Measurements from ENCODE around the gene POU2F1.

POU2F1 gene

DNA sequence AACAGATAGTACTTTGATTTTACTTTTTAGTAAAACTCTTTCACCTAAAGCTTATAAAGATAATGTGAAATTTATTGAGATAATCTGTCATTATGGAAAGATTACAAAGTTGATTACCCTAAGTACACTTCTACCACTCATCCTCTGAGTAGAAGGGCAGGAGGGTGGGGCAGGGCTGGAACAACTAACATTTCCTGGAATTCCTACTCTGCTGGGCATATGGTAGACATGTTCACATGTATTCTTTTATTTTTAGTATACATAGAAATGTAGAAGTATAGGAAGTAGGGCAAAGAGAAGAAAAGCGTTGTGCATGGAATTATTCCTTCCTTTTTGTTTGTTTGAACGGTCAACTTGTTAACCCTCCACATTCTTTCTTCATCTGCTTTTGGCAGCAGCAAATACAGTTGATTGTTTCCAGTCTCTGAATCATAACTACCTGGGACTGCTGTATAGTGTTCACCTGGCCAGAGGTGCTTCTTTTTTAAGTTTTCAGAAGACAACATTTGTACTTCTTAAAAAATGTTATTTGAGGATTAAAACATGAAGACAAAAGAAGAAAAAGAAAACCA, 85.1 kb downstream of the POU2F1 start:
- WGBS, 2 donors (ENCODE audit: extremely low coverage in 2 of 2, insufficient read length in 2 of 2, insufficient replicate concordance in 1 of 2) = no CpG with 5 or more reads among the region's 2 CpGs

DNA sequence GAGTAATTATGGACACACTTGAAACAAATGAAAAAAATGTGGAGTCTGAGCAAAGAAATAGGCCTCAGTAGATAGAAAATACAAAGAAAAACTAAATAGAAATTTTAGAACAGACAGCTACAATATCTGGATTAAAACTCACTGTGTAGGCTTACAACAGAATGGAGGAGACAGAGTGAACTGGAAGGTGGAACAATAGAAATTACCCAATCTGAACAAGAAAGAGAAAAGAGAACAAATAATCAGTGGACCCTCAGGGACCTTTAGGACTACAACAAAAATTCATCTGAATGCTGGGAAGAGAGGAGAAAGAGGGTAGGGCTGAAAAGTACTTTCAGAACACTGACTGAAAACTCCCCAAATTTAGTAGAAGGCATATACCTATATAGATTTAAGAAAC, 90.0 kb downstream of the POU2F1 start:
- Histone ChIP-seq H3K9me3 (replicated peaks in 1 of 2; ENCODE audit: control insufficient read depth in 2 of 2, insufficient read depth in 1 of 2, low read depth in 1 of 2, low read length in 2 of 2) (peaks cover 0 to 2% of the 10 kb centered on the region in 2 donors), H2AK5ac (ENCODE audit: low read depth, low read length) (no peak overlapping the region), H2AFZ (ENCODE audit: low read length) (no peak overlapping the region), H3K27me3 (ENCODE audit: control insufficient read depth in 3 of 3, insufficient read depth in 3 of 3, low read depth in 1 of 3, low read length in 3 of 3) (no peaks in the 10 kb centered on the region), H3K79me1 (ENCODE audit: low read depth, low read length) (no peaks in the 10 kb centered on the region), H3K27ac (replicated peaks; ENCODE audit: low read length) (no peak overlapping the region), H3K4ac (ENCODE audit: low read length) (no peak overlapping the region), H3K4me1 (ENCODE audit: control insufficient read depth in 2 of 2, insufficient read depth in 1 of 2, low read depth in 1 of 2, low read length in 2 of 2) (no peaks in the 10 kb centered on the region), H4K91ac (ENCODE audit: low read depth, low read length, poor library complexity) (no peak overlapping the region), H3K14ac (ENCODE audit: low read length) (no peak overlapping the region), H4K8ac (ENCODE audit: low read depth, low read length) (no peak overlapping the region), H3K9ac (ENCODE audit: low read depth, low read length, poor library complexity) (no peak overlapping the region), H2BK5ac (ENCODE audit: low read length) (no peak overlapping the region), H2BK15ac (ENCODE audit: low read length) (no peak overlapping the region), H3K36me3 (replicated peaks in 1 of 2; ENCODE audit: control insufficient read depth in 2 of 2, insufficient read depth in 2 of 2, low read length in 2 of 2) (no peaks in the 10 kb centered on the region), H2BK120ac (ENCODE audit: low read depth, low read length) (no peak overlapping the region), H3K23ac (ENCODE audit: low read depth, low read length, poor library complexity) (no peak overlapping the region), H3K18ac (ENCODE audit: low read length) (no peak overlapping the region), H3K4me2 (ENCODE audit: insufficient read depth, low read length, poor library complexity, severe bottlenecking) (no peak overlapping the region), H3K4me3 (ENCODE audit: low read length in 2 of 2) (no peak overlapping the region), H2BK12ac (ENCODE audit: low read length) (no peak overlapping the region)
- no peak for DNase-seq (ENCODE audit: low spot score)

More for the DNA sequence above, 85.1 kb downstream of the POU2F1 start:
- no peak for DNase-seq (ENCODE audit: low spot score)
- no peak overlapping the region for H3K4me3 ChIP-seq (ENCODE audit: low read length in 2 of 2)
- no peak overlapping the region for H2BK120ac ChIP-seq (ENCODE audit: low read depth, low read length)
- H3K79me1 ChIP-seq (ENCODE audit: low read depth, low read length) = peaks cover 2% of the 10 kb centered on the region
- H3K4ac ChIP-seq (ENCODE audit: low read length) = no peak overlapping the region
- H3K18ac ChIP-seq (ENCODE audit: low read length) = no peak overlapping the region
- no peak overlapping the region for H2BK12ac ChIP-seq (ENCODE audit: low read length)
- H3K9me3 ChIP-seq (replicated peaks in 1 of 2; ENCODE audit: control insufficient read depth in 2 of 2, insufficient read depth in 1 of 2, low read depth in 1 of 2, low read length in 2 of 2) = no peaks in the 10 kb centered on the region
- no peak overlapping the region for H2BK15ac ChIP-seq (ENCODE audit: low read length)
- H3K23ac ChIP-seq (ENCODE audit: low read depth, low read length, poor library complexity) = no peak overlapping the region
- H3K27me3 ChIP-seq (ENCODE audit: control insufficient read depth in 3 of 3, insufficient read depth in 3 of 3, low read depth in 1 of 3, low read length in 3 of 3) = no peaks in the 10 kb centered on the region
- no peak overlapping the region for H4K8ac ChIP-seq (ENCODE audit: low read depth, low read length)
- no peak overlapping the region for H3K14ac ChIP-seq (ENCODE audit: low read length)
- no peak overlapping the region for H4K91ac ChIP-seq (ENCODE audit: low read depth, low read length, poor library complexity)
- H2AK5ac ChIP-seq (ENCODE audit: low read depth, low read length) = no peak overlapping the region
- H3K4me1 ChIP-seq (ENCODE audit: control insufficient read depth in 2 of 2, insufficient read depth in 1 of 2, low read depth in 1 of 2, low read length in 2 of 2) = peaks cover 1 to 5% of the 10 kb centered on the region in 2 donors
- no peak overlapping the region for H3K27ac ChIP-seq (replicated peaks; ENCODE audit: low read length)
- no peak overlapping the region for H2AFZ ChIP-seq (ENCODE audit: low read length)
- no peak overlapping the region for H3K4me2 ChIP-seq (ENCODE audit: insufficient read depth, low read length, poor library complexity, severe bottlenecking)
- H2BK5ac ChIP-seq (ENCODE audit: low read length) = no peak overlapping the region
- H3K9ac ChIP-seq (ENCODE audit: low read depth, low read length, poor library complexity) = no peak overlapping the region
- H3K36me3 ChIP-seq (replicated peaks in 1 of 2; ENCODE audit: control insufficient read depth in 2 of 2, insufficient read depth in 2 of 2, low read length in 2 of 2) = no peaks in the 10 kb centered on the region

DNA sequence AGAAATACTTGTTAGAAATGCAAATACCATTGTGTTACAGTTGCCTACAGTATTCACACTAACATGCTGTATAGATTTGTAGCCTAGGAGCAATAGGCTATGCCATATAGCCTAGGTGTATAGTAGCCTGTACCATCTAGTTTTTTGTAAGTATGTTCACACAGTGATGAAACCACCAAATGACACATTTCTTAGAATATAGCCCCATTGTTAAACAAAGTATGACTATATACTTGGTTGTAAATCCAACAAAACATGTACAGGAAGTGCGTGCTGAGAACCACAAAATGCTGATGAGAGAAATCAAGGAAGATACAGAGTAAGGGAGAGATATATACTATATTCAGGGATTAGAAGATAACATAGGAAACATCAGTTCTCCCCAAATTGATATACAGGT, 92.2 kb downstream of the POU2F1 start:
- Histone ChIP-seq H2BK5ac (ENCODE audit: low read length) (no peak overlapping the region), H3K4me3 (ENCODE audit: low read length in 2 of 2) (no peak overlapping the region), H3K18ac (ENCODE audit: low read length) (no peak overlapping the region), H2BK120ac (ENCODE audit: low read depth, low read length) (no peak overlapping the region), H3K27me3 (ENCODE audit: control insufficient read depth in 3 of 3, insufficient read depth in 3 of 3, low read depth in 1 of 3, low read length in 3 of 3) (no peaks in the 10 kb centered on the region), H3K79me1 (ENCODE audit: low read depth, low read length) (peaks cover 2% of the 10 kb centered on the region), H3K27ac (replicated peaks; ENCODE audit: low read length) (no peak overlapping the region), H3K9ac (ENCODE audit: low read depth, low read length, poor library complexity) (no peak overlapping the region), H4K8ac (ENCODE audit: low read depth, low read length) (no peak overlapping the region), H2AFZ (ENCODE audit: low read length) (no peak overlapping the region), H2AK5ac (ENCODE audit: low read depth, low read length) (no peak overlapping the region), H3K4me1 (ENCODE audit: control insufficient read depth in 2 of 2, insufficient read depth in 1 of 2, low read depth in 1 of 2, low read length in 2 of 2) (no peaks in the 10 kb centered on the region), H3K4ac (ENCODE audit: low read length) (no peak overlapping the region), H3K23ac (ENCODE audit: low read depth, low read length, poor library complexity) (no peak overlapping the region), H3K14ac (ENCODE audit: low read length) (no peak overlapping the region), H3K4me2 (ENCODE audit: insufficient read depth, low read length, poor library complexity, severe bottlenecking) (no peak overlapping the region), H2BK15ac (ENCODE audit: low read length) (no peak overlapping the region), H4K91ac (ENCODE audit: low read depth, low read length, poor library complexity) (no peak overlapping the region), H3K9me3 (replicated peaks in 1 of 2; ENCODE audit: control insufficient read depth in 2 of 2, insufficient read depth in 1 of 2, low read depth in 1 of 2, low read length in 2 of 2) (peaks cover 2 to 10% of the 10 kb centered on the region in 2 donors), H2BK12ac (ENCODE audit: low read length) (no peak overlapping the region), H3K36me3 (replicated peaks in 1 of 2; ENCODE audit: control insufficient read depth in 2 of 2, insufficient read depth in 2 of 2, low read length in 2 of 2) (peaks cover 0 to 6% of the 10 kb centered on the region in 2 donors)
- no peak for DNase-seq (ENCODE audit: low spot score)
- no CpG with 5 or more reads among the region's 1 CpG for WGBS, 2 donors (ENCODE audit: extremely low coverage in 2 of 2, insufficient read length in 2 of 2, insufficient replicate concordance in 1 of 2)

DNA sequence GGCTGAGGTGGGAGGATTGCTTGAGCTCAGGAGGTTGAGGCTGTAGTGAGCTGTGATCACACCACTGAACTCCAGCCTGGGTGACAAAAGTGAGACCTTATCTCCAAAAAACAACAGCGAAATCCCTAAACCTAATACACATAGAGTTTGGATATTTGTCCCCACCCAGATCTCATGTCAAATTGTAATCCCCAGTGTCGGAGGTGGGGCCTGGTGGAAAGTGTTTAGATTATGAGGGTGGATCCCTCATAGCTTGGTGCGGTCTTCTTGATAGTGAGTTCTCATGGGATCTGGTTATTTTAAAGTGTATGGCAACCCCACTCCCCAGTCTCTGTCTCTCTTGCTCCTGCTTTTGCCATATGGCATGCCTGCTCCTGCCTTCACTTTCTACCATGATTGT, 94.0 kb downstream of the POU2F1 start:
- no peak overlapping the region for H3K18ac ChIP-seq (ENCODE audit: low read length)
- H2BK12ac ChIP-seq (ENCODE audit: low read length) = no peak overlapping the region
- no peaks in the 10 kb centered on the region for H3K4me1 ChIP-seq (ENCODE audit: control insufficient read depth in 2 of 2, insufficient read depth in 1 of 2, low read depth in 1 of 2, low read length in 2 of 2)
- no peak overlapping the region for H3K4me2 ChIP-seq (ENCODE audit: insufficient read depth, low read length, poor library complexity, severe bottlenecking)
- no peak overlapping the region for H3K4me3 ChIP-seq (ENCODE audit: low read length in 2 of 2)
- no peak for DNase-seq (ENCODE audit: low spot score)
- peaks cover 2% of the 10 kb centered on the region for H3K79me1 ChIP-seq (ENCODE audit: low read depth, low read length)
- H4K8ac ChIP-seq (ENCODE audit: low read depth, low read length) = no peak overlapping the region
- no CpG with 5 or more reads among the region's 3 CpGs for WGBS, 2 donors (ENCODE audit: extremely low coverage in 2 of 2, insufficient read length in 2 of 2, insufficient replicate concordance in 1 of 2)
- H3K36me3 ChIP-seq (replicated peaks in 1 of 2; ENCODE audit: control insufficient read depth in 2 of 2, insufficient read depth in 2 of 2, low read length in 2 of 2) = peaks cover 0 to 6% of the 10 kb centered on the region in 2 donors
- H2BK15ac ChIP-seq (ENCODE audit: low read length) = no peak overlapping the region
- no peak overlapping the region for H2AK5ac ChIP-seq (ENCODE audit: low read depth, low read length)
- no peak overlapping the region for H3K23ac ChIP-seq (ENCODE audit: low read depth, low read length, poor library complexity)
- H3K9me3 ChIP-seq (replicated peaks in 1 of 2; ENCODE audit: control insufficient read depth in 2 of 2, insufficient read depth in 1 of 2, low read depth in 1 of 2, low read length in 2 of 2) = peaks cover 2 to 13% of the 10 kb centered on the region in 2 donors
- H2BK5ac ChIP-seq (ENCODE audit: low read length) = no peak overlapping the region
- H2AFZ ChIP-seq (ENCODE audit: low read length) = no peak overlapping the region
- no peak overlapping the region for H3K27ac ChIP-seq (replicated peaks; ENCODE audit: low read length)
- no peak overlapping the region for H3K14ac ChIP-seq (ENCODE audit: low read length)
- no peaks in the 10 kb centered on the region for H3K27me3 ChIP-seq (ENCODE audit: control insufficient read depth in 3 of 3, insufficient read depth in 3 of 3, low read depth in 1 of 3, low read length in 3 of 3)
- no peak overlapping the region for H3K4ac ChIP-seq (ENCODE audit: low read length)
- H2BK120ac ChIP-seq (ENCODE audit: low read depth, low read length) = no peak overlapping the region
- H3K9ac ChIP-seq (ENCODE audit: low read depth, low read length, poor library complexity) = no peak overlapping the region
- no peak overlapping the region for H4K91ac ChIP-seq (ENCODE audit: low read depth, low read length, poor library complexity)
